NCI-H2196 (cell line): ENCODE data around the gene SH2D3A.

Experiments
- DNase-seq: peaks from one replicate; lab custom pipeline; 2025; ENCODE audit not compliant: unreplicated experiment; lab: John Stamatoyannopoulos, UW

Gene SH2D3A

DNA sequence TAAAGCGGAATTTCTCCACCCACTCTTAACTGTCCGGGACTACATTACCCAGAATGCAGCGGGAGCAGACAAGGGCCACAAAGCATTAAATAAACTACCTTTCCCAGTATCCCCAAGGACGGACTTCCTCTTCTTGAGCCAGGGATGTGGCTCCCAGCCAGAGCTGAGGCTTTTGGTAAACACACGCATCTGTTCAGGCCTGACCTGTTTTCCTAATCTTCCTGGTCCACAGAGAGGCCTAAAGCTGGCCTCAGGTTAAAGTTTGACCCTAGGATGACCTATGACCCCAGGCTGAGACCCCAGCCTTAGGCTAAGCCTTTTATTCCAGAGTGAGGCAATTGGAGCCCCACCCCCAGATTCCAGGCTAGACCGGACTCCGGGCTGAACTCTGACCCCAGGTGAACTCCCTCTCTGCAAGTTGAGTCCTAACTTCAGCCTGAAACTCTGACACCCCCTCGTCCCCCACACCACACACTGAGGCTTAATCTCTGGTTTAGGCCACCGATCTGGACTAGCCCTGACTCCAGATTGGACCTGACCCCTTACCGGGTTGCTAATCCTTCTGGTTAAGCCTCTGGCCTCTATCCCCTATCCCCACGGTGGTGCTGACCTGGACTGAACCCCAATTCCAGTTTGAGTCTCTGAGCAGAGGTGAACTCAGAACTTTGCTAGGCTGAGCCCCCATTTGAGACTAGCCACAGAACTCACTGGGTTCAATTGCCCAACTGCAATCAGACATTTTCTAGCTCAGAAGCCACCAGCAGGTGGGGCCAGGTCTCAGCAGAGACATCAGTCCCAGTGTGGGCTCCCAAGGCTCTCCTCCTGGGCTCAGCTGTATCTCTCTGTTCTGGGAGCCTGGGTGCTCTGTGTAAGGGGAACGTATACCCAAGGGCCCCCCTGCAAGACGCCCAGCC is 29.1 kb downstream of the SH2D3A start:
- peak; percentile 80 for DNase-seq

DNA sequence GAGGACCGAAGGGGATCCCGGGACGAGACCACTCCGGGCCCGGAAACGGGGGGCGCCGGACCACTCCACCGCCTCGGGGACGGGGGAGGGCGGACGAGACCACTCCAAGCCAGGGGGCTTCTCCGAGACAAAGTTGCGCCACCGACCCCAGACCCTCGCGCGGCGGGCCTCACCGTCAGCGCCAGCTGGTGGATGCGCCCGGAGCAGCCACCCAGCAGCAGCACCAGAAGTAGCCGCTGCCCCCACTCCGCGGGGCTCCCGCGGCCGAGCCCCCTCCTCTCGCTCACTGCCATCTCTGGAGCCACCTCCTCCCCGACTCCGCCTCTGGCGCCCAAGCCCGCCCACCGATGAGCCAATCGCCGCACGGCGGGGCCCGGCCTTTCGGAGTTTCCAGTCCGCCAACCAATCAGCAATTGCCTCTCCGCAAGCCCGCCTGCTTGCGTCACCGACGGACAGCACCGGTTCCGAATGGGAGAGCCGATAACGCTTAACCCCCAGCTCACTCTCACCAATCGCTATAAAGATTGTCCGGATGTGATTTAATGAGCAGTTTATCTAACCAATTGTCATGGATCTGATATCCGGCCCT is 29.9 kb downstream of the SH2D3A start, which contains the start of gene GPR108:
Gene GPR108, minus strand, starts transcription at position 297 of the 589 bp plus-strand sequence. Its CDS starts 4 bp downstream, at position 293.
- DNase-seq, result peak; percentile 99

DNA sequence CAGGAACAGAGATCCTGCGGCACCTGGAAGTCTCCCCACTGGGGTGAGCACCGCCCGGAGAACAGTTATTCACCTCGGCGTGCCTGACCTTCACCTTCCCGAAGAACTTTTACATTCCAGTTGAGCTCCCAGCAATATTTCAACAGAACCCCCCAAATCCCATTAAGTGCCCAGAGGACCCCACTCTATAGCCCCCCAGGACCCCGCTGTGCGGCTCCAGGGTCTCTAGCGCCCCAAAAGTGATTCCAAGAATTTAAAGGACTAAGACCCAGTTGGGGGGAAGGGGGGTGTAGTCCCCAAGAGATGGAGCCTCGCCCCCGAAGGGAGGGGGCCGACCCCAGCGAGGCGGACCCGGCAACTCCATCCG is 30.3 kb downstream of the SH2D3A start:
- DNase-seq, result no peak

DNA sequence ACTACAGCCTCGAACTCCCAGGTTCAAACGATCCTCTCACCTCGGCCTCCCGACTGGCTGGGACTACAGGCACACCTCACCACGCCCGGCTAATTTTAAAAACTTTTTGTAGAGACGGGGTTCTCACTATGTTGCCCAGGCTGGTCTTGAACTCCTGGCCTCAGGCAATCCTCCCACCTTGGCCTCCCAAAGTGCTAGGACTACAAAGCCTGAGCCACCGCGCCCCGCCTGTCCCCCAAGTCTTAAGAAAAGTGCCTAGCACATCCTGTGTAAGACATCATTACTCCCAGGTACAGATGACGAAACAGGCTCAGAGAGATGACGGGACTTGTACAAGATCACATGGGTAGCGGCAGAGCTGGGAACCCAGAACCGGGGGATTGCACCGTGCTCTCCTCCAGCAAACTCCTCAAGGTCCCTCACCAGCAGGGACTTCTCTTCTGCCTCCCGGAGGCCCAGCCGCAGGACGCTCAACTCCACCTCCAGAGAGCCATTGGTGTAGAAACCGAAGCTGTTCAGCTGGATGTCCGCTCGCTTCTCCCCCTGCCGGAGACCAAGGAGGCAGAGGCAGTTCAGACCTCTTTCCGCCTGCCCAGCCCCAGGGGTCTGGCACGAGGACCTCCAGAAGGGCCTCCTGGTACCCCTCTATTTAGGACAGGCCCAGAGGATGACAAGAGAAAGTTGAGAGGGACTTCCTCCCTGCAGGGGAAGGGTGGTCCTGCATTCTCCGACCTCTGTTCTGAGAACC is 30.9 kb downstream of the SH2D3A start:
- DNase-seq, result peak; percentile 40

DNA sequence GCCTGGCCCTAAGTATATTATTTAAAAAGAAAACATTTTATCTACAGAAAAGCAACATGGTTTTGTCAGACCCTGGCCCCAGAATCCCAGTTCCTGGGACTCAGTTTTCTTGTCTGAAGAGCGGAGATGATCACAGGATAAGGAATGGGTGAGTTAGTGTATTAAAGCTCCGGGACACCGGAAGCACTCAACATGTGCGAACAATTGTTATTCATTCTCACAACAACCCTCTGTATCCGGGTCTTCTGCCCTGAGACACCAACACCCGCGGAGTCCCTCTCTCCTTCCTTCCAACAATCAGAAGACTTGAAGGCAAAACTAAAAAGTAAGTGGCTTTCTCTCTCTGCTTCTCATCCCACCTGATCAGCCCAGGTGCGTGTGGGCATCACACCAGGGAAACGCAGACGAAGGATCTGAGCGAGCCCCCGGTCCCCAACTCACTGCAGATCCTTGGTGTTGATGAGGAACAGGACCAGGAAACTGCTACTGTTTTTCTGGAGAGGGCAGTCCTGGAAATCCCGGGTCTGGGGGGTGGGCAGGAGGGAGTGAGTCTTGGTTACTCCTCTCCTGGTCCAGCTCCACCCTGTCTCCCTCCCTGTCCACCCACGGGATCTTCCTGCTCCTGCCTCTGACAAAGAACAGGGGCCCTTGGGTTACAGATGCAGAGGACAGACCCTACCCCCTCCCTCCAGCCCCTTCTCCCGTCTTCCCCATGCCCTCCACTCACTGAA is 31.9 kb downstream of the SH2D3A start:
- DNase-seq, result no peak

DNA sequence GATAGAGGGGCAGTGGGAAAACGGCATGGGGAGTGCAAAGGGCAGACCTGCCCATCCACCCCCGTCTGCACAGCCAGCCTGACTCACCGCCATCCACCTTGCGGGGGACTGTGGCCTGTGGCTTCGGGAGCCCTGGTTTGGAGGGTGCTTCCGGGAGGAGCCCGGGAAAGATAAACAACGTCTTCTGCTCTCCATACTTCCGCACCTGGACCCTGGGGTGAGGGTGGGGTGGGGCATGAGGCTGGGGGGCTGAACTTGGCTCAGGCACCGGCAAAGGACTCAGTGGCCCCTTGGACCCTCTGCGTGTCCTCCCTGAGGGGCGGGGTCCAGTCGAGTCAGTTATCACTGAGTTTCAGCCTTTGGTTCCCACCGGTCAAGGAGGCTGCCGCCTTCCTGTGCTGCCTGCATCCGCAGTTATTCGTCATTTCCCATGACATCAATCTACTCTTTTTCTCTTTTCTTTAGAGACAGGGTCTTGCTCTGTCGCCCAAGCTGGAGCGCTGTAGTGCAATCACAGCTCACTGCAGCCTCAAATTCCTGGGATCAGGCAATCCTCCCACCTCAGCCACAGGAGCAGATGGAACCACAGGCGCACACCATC is 33.0 kb downstream of the SH2D3A start:
- no peak for DNase-seq

DNA sequence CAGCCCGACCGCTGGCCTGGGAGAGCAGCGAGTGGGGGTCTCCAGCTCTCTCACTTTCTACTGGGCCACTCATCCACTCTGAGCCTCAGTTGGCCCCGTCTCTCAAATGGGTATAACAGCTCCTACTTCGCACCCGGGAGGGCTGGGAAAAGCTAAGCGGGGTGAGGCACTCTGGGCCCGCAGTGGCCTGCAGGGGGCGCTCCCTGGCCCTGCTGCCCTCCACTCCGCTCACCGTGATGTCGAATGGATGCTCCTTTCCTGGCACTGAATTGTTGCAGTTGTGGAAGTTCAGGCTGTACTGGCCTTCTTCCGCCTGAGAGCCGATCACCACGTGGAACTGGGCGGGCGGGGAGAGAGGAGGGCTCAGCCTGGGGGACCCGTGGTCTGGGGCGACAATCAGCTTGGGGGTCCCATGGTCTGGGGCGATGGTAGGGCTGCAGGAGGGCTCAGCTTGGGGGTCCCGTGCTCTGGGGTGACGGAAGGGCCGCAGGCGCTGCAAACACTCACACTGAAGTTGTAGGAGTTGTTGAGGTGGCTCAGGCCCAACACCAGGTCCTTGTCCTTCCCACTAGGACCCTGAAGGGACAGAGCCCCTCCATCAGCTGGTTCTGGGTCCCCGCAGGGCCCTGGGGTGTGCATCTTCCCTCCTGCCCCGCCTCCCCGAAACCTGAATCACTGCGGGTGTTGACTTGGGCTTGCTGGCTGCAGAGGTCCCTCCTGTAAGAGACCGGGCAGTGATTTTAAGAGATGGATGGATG is 33.7 kb downstream of the SH2D3A start:
- no peak for DNase-seq

DNA sequence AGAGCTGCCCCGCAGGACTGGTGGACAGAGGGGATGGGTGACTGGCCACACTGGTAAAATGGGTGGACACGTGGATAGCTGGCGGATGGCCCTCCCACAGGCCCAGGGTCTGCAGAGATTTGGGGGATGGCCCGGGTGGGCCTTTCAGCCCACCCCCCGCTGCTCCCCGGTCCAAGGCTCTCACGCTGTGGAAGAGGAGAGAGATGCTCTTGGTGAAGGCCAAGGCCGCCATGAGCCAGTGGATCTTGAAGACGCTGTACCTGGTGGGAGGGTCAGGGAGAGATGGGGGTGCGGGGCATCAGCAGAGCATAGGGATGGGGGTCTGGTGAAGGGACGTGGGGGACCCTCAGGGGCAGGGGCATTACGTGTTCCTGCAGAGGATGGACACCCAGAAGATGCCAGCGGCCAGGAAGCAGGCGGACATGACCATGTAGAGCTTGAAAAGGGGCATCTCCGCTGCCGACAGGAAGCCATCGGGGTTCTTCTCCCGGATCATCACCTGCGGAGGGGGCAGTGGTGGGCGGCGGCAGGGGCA is 34.4 kb downstream of the SH2D3A start:
- DNase-seq, result no peak

DNA sequence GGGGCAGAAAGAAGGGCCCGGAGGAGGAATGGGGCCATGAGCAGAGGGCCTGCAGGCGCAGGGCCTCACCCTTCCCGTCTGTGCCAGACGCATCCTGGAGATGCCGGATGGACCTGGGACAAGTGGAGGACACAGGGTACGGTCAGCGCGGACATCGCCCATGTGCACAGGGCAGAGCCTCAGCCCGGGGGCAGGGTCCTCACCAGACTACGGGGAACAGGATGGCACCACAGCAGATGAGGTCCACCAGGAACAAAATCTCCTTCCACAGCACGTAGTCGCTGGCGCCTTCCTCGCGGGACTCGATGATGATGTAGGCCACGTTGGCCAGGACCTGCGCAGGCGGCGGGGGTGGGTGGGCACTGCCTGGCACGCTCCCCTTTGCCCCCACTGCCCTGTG is 35.4 kb downstream of the SH2D3A start:
- no peak for DNase-seq

DNA sequence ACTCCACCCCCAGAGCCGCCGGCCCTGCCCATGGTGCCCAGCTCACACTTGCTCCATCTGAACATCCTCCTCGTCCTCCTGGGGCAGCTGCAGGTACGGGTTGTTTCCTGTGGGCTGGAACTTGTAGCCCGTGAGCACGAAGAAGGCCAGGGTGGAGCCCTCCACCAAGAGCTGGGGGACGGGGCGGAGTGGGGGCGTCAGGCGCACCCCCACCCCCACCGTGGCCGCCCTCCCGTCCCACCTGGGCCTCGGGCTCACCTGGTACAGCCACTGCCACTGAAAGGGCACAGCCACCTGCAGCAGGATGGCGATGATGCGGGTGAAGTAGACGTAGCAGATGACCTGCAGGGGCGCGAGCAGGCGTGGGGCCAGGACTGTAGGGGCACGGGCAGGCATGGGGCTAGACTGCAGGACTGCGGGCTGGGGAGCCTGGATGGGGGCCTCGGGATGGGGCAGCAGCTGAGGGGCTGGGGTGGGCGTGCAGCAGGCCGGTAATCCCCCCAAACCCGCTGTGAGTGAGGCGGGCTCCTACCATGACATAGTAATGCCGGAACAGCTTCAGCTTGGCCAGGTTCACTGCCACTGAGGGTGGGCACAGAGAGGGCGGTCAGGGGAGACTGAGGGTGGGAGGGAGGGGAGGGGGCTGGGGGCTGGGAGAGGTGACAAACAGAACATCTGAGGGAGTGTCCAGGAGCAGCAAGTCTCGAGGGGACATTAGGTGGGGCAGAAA is 36.1 kb downstream of the SH2D3A start:
- DNase-seq, result no peak

DNA sequence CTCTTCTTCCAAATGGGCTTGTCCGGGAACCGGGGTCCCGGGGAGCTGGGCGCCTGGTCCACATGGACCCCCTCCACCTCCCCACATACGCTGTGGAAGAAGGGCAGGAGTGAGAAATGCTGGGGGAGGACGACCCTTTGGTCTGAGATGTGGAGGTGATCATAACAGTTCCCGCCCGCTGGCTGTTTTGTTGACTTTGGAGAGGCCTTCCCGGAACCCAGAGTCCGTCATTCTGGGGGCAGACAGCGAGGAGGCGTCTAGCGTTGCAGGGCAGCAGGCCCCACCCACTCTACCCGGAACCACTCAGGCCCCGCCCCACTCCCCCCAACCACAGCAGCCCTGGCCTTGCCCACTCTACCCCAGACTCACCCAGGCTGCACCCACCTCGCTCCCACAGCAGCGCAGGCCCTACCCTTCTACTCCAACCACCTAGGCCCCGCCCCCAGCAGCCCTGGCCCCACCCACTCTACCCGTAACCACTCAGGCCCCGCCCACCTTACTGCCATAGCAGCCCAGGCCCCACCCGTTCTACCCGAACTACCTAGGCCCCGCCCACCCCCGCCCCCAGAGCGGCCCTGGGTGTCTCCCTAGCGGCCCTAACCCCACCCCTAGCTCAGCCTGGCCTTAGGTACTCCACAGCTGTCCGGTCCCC is 37.0 kb downstream of the SH2D3A start:
- DNase-seq, result no peak

DNA sequence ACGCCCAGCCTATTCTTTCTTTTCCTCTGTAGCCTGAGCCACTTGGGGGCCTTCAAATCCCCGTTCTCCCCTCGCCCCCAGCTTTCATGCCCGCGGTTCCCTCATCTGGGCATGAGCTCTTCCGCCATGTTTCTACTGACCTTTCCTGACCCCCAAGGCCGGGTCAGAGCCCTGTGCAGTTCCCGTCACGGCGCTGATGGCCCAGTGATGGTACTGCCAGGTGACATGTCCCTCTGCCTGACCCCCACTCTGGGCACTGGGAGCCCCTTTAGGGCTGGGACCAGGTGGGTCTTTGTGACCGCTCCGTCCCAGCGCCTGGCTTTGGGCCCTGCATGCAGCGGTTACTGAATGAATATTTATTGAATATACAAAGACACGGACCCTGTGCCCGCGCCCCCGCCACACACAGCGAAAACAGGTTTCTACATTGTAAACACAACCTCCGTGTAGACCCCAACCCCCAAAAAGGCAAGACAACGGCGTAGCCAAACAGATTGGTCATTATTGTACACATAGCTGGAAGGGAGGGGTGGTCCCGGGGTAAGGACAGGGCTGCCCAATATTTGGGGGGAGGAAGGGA is 37.6 kb downstream of the SH2D3A start:
- no peak for DNase-seq

DNA sequence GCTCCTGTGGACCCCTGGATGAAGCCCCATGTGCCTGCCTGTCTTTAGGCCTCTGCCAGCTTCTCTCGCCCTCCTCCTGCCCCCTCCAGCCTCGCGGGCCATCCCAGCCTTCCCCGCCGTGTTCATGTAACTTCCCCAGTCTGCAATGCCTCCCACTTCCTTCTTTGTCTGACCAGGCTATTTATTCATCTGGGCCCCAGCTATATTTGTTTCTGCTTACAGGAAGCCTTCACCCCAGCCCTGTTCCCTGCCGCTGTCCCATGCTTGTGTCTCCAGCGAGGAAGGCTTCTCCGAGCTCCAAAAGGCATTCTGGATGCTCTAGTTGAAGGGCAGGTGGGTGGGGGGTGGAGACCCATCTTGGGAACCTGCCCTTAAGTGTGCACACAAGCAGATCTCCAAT is 38.9 kb downstream of the SH2D3A start:
- no peak for DNase-seq

DNA sequence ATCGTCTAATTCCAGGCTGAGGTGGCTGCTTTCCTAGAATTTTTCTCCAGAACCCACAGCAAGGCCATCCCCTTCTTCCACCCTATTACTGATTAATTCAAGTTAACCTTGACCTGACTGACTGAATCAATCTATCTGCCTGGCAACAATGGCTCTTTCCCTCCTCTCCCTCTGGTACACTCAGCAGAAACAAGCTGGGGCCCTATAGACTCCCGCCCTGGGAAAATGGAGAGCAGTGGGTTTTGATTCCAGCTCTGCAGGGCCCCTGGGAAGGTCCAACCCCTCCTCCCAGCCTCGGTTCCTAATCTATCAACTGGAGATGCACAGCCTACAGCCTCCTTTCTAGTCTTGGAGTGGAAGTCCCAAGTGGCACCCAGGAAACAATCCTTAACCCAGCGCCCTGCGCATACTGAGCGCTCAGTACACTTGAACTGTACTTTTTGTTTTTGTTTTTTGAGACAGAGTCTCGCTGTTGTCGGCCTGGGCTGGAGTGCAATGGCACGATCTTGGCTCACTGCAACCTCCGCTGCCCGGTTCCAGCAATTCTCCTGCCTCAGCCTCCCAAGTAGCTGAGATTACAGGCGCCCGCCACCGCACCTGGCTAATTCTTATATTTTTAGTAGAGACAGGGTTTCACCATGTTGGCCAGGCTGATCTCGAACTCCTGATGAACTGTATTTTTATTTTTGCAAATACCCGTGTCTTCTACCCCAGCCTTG is 41.6 kb downstream of the SH2D3A start:
- no peak for DNase-seq

DNA sequence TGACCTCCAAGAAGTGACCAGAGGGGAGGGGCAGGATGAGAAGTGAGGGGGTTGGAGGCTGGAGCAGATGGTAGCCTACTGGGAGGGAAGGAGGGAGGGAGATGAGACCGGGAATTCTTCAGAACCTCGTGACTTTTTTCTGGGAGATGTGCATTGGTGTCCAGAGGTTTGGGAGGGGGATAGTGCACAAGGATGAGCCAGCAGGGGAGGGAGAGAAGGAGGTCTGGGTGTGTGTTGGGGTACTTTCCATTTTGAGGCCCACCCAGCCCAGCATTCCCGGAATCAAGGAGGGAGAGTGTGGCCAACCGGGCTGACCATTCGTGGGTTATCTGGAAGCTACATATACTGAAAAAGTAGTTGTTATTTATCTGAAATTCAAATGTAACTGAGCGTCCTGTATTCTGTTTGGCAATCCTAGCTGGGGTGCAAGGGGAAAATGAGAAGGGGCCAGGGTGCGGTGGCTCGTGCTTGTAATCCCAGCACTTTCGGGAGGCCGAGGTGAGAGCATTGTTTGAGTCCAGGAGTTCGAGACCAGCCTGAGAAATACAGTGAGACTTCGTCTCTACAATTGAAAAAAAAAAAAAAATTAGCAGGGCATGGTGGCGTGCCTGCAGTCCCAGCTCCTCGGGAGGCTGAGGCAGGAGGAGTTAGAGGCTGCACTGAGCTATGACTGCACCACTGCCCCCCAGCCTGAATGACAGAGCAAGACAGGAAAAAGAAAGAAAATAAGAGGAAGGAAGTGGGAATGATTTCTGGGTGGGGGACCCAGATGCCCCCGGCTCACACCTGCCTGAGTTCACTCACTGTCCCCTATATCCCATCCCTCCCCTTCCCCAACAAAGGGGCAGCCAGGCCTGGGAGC is 42.4 kb downstream of the SH2D3A start:
- no peak for DNase-seq

DNA sequence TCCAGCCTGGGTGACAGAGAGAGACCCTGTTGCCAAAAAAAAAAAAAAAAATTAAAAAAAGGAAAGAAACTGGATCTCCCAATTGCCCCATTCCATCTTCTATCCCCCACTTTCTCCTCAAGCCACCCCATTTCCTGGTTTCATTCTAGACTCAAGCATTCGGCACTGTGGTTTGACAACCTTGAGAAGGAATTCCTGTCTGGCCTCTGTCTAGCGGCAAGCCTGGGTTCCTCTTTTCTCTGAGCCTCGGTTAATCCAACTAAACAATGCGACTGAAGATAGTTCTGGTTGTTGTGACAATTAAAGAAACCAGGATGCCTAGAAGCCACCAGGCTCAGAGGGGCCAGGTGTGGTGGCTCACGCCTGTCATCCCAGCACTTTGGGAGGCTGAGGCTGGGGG is 43.5 kb downstream of the SH2D3A start:
- no peak for DNase-seq
